Measurements from ENCODE around the gene SV2B.
A peak's percentile ranks its signal among the peaks of the same experiment; 100 is the strongest.
"Not testable (repeated sequence)": the region's sequence is repeated elsewhere in the genome, so short reads cannot be mapped to it uniquely, and the experiment has no call there.

SV2B gene

GRCh38 chr15:91316126-91316525 lies 216.1 kb downstream of the SV2B start:
- DNase-seq (ENCODE audit: low spot score), result no peak

DNA sequence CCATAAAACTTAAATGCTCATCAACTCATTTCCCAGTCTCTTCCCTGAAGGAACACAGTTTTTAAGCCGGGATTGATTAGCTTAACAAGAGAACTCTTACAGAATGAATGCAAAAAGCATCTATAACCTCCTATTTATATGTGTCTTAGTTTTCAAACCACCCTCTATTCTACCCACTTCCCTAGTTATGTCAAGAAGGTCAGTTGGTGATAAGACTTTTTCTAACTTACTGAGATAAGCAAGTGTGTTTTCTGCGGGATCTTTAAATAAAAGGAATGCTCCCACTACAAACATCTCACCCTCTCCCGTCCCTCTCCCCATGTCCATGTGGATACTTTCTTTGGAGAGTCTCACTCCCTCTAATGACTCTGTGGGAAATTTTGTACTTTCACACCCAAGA lies 218.5 kb downstream of the SV2B start:
- no peak for DNase-seq (ENCODE audit: low spot score)

GRCh38 chr15:91318931-91319330 lies 218.9 kb downstream of the SV2B start:
- no peak for DNase-seq (ENCODE audit: low spot score)

DNA sequence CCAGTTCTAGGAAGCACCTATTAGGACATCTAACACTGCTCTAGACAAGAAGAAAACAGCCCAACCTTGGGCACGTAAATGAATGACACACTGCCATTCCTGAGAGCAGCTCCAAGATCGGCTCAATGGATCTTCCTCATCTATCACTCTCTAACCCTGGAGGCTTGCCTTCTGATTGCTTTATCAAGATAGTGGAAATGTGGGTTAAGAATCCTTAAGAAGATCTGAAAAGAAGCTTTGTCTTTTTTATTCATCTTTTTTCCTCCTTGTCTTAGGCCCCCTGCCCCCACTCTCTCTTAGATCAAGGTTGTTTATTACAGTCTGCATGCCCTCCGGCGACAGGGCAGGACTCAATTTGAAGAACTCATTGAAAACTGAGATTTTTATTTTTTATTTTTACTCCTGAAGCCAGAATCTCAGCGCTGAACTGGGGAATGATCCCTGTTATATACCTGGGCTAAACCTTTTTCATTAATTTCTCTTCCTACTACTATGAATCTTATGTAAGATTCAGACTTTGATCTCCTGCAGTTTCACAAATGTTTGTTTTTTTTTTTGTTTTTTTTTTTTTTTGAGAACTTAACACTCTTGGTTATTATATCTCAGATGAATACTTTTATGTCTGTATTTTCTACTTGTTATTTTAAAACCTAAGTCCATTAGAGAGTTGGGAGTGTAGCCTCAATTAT lies 219.5 kb downstream of the SV2B start:
- no peak for DNase-seq (ENCODE audit: low spot score)

- no peak for DNase-seq (ENCODE audit: low spot score)
Measured at GRCh38 chr15:91320101-91320500, 220.0 kb downstream of the SV2B start.

DNA sequence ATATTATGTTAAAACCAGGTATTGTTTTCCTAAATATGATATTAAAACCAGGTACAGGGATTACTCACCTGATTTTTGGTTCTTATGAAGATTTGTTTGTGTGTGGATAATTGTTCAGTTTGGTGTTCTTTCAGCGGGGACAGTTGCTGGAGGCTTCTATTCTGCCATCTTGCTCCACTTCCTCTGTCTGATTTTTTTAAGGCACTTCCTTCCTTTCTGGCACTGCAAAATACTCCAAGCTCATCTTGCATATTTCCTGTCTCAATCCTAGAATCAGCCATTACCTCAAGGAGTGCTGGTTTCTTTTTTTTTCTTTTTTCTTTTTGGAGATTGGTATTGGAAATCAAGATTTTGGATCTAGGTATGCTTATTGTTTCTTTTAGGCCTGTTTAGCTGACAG lies 229.9 kb downstream of the SV2B start:
- DNase-seq (ENCODE audit: low spot score), result no peak

GRCh38 chr15:91331581-91331980 lies 231.5 kb downstream of the SV2B start:
- no peak for DNase-seq (ENCODE audit: low spot score)

DNA sequence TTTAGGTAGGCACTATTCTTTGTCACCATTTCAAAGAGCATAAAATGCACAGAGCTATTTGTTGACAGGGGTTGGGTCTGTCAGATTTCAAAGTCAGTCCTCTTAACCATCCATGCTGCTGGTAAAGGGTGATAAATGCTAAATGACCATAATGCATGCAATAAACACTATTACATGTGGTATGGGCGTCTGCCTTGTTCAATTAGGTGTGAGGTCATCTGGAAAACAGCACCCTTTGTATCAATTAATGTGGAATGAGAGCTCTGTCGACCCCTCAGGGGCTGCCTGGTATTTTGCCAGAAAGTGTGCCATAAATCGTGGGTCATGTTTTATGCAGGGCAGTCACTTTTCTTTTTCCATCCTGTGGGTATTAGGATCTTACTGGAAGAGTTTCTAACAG lies 235.6 kb downstream of the SV2B start:
- no peak for DNase-seq (ENCODE audit: low spot score)

GRCh38 chr15:91336687-91337086 lies 236.6 kb downstream of the SV2B start:
- DNase-seq (ENCODE audit: low spot score), result no peak

GRCh38 chr15:91338766-91339165 lies 238.7 kb downstream of the SV2B start:
- peak; percentile 26 for DNase-seq (ENCODE audit: low spot score)

DNA sequence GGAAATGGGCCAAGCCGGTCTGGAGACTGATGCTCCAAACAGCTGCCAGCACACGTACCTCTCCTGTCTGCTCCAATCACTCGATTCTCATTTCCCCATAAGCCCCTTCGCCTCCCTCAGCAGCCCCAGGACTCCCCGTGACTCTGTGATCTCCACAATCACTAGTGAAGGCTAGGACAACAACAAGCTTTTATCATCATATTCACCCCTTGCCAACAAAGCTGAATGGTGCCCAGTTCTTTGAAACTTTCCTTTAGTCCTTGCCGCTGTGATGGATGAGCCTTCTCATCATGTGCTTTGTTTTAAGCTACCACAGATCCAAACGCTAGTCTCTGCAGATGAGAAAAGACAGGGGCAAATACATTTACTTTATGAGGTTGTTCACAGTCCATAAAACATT lies 242.0 kb downstream of the SV2B start:
- DNase-seq (ENCODE audit: low spot score), result no peak

DNA sequence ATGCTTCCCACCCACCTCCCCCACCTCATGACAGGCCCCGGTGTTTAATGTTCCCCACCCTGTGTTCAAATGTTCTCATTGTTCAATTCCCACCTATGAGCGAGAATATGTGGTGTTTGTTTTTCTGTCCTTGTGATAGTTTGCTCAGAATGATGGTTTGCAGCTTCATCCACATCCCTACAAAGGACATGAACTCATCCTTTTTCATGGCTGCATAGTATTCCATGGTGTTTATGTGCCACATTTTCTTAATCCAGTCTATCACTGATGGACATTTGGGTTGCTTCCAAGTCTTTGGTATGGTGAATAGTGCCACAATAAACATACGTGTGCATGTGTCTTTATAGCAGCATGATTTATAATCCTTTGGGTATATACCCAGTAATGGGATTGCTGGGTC lies 244.9 kb downstream of the SV2B start:
- not testable (repeated sequence) for DNase-seq (ENCODE audit: low spot score)

DNA sequence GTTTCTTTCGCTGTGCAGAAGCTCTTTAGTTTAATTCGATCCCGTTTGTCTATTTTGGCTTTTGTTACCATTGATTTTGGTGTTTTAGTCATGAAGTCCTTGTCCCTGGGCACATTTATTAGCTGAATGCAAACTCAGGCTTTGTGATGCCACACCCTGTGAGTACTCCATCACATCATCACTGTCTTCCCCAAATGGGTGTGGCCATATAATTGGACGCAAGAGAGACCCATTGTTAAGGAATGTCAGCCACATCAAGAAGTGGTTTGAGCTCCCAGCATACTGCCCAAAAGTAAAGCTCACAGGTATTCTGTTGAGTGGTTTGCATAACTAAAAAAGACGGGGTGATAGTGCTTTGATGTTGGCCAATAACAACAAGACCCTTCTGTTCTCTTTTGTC lies 245.7 kb downstream of the SV2B start:
- no peak for DNase-seq (ENCODE audit: low spot score)

DNA sequence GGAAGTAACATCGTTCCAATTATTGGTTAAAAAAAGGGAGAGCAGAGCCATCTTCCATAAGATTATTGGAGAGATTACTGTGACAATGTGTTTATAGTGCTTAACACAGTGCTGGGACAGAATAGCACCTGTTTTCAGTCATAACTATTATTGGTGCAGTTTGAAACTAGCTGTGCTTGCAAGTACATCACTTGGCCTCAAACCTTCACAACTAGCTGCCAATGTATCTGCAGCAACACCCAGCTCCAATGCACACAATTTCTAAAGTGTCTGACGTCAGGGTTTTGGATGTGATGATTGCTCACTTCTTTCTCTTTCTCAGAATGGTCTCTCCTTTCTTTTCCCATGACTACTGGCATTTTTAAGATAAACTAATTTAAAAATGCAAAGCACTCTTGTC lies 246.2 kb downstream of the SV2B start:
- no peak for DNase-seq (ENCODE audit: low spot score)

GRCh38 chr15:91348752-91349500 lies 248.9 kb downstream of the SV2B start:
- no peak for DNase-seq (ENCODE audit: low spot score)
